NOMO-1 treated with DMSO at 0.1 percent for 48 hours (cell line): ENCODE measurements around the gene MCMBP.

ENCODE experiments used
- DNase-seq: peaks from one replicate; lab custom pipeline; 2025; ENCODE audit not compliant: unreplicated experiment; lab: John Stamatoyannopoulos, UW

MCMBP gene

DNA sequence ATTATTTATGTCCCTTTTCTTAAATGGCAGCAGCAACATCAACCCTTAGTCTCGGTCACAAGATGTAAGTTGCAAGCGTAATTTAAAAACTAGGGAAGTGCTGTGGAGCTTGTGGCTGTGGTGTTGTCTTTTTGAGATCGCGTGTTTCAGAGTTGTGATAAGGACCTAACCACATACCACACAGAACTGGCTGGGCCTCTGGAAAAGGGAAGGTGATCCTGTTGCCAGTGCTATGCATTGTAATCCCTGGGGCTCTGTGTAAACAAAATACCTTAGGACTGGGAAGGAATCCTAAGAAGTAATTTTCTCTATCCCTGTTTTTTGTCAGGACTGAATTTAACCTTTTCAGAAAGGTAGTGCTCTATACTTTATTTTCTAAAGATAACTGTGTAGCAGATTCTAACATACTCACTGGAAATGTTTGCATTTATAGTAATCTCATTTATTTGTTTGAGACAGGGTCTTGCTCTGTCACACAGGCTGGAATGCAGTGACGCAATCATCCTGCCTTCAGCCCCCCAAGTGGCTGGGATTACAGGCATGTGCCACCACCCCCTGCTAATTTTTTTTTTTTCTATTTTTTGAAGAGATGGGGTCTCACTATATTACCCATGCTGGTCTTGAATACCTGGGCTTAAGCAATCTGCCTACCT, 86.4 kb downstream of the MCMBP start:
- peak; percentile 97 for DNase-seq

DNA sequence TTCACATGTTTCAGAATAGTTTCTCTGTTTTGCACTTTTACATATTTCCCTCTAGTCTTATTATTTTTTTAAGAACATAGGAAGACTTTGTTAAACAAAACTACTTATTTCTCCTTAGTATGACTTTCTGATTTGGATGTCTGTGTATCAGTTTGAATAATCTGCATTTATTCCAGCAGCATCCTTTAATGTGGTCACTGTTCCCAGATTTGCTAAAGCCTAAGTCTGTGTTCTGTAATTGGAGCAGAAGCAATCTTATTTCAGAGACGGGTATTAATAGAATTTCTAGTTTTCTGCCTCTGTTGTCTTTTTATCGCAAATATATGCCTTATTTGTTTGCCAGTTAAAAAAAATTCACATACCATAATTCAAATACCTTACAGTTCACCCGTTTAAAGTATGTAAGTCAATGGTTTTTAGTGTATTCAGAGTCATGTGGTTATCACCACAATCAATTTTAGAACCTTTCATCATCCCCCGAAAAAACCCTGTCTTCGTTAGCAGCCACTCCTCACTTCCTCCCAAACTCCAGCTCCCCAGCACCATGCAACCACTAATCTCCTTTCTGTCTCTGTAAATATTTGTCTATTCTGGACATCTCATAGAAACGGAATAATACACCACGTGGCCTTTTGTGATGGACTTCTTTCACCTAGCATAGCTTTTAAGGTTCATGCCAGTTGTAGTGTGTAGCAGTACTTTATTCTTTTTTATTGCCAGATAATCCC, 88.1 kb downstream of the MCMBP start:
- DNase-seq: peak; percentile 96

DNA sequence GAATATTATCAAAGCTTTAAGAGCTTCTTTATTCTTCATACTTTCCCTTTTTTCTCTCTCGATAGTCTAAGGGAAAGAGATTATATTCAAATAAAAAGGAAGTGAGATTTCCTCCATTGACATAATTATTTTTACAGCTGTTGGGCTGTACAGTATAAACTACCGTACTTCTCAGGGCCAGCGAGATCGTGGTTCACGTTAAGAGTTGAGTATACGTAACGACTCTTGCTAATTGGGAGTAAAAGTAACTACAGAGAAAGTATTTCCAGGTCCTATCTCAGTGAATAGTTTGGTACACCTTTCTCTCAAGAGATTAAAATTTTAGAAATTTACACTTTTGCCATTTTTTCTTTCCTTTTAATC, 89.0 kb downstream of the MCMBP start:
- peak; percentile 57 for DNase-seq

DNA sequence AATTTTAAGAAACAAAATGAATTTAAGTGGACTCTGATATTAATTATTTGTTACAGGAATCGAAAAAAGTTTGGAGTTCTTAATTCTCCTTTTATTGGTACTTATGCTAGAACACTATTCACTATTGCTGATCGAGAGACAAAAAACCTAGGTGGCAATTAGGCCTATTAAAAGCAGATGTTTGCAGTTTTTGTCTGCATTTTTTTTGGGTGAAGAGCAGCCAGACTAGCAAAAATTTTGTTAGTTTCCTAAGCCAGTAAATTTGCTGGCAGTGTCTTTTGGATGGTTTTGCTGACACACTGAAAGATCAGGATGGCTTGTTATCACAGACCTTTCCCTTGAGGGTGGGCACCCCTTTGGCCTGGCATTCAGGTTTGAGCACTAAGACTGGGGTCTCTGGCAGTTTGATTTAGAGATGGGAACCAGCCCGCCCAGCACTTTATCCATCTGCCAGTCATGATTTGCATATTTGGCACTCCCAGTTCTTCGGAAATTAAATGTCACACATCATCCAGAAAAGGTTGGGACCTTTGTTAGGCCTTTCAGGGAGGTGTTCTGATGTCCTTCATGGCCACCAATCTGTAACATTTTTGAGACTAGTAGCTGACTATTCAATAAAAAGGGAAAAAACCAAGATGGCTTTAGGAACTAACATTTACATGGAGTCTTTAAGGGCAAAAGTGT, 89.5 kb downstream of the MCMBP start:
- no peak for DNase-seq

DNA sequence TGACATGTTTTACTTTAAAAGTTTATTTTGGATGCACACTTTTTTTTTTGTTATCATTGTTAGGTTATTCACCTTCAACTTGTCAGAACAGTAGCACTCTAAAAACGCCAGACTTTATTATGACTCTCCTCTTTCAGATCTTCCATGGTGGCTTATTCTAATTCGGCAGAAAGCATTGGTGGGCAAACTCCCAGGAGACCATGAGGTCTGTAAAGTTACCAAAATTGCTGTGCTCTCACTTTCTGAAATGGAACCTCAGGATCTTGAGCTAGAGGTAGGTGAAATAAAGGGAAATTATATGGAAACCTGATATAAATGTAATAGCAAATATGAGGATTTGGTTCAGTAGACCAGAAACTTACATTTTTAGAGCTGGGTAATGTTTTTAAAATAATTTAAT, 91.1 kb downstream of the MCMBP start:
- no peak for DNase-seq

DNA sequence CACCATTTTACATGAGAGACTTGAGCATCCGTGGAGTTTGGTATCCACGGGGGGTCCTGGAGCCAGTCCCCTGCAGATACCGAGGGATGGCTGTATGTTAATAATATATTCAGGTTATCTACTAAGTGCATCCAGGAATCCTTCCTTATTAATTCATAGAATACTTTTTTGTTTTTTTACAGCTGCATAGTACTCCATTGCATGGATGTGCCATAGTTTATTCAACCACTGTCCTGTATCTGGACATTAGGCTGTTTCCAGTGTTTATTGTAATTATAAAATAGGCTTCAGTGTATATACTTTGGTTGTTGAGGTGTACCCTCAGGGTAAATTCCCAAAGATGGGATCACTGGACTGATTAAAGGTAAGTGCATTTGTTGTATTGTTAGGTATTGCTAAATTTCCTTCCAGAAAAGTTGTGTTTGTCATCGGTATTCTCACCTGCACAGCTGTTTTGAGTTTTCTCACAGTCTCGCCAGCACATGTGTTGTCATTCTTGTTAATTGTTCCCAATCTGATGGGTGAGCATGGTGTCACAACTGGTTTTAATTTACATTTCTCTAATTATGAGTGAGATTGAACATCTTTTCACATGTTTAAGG, 91.7 kb downstream of the MCMBP start:
- DNase-seq: no peak
